Prostate gland (tissue), 2 donors: ENCODE data around the gene ARHGAP11A. TPM values are rescaled to one million over a fixed set of nuclear protein-coding genes. Genes with fewer than 3 reads are reported as not detected.
A peak's percentile ranks its signal among the peaks of the same experiment; 100 is the strongest.

Experiments used
- DNase-seq: peaks from one replicate; pipeline ENCODE4 v3.0.0-alpha.2; 2019; ENCODE audit warnings: low spot score
- H3K27ac ChIP-seq, 2 donors: fragments of 200-600 bp; sonication (generic); 2 replicates each; pipeline ENCODE4 v1.5.1; 2017 to 2019
- H3K27me3 ChIP-seq: fragments of 200-600 bp; sonication (generic); replicated peaks from 2 replicates; pipeline ENCODE4 v1.5.1; 2019; ENCODE audit not compliant: insufficient read depth
- H3K36me3 ChIP-seq, 2 donors: fragments of 200-600 bp; sonication (generic); 1 replicate in 1 of 2; 2 replicates in 1 of 2; pipeline versions ENCODE4 v1.5.1 to v1.8.1; 2017 to 2019
- H3K4me1 ChIP-seq: fragments of 200-600 bp; sonication (generic); replicated peaks from 2 replicates; pipeline ENCODE4 v1.5.1; 2019
- H3K4me3 ChIP-seq, 2 donors: fragments of 200-600 bp; sonication (generic); 2 replicates each; pipeline ENCODE4 v1.5.1; 2017 to 2019
- H3K9me3 ChIP-seq: fragments of 200-600 bp; sonication (generic); 2 replicates; pipeline ENCODE4 v1.5.1; 2017
- CTCF ChIP-seq, 4 experiments: fragments of 200-600 bp in 2 of 4; fragments of 450-650 bp in 2 of 4; sonication (generic) in 2 of 4; IDR thresholded peaks; 1 replicate in 3 of 4; 2 replicates in 1 of 4; pipeline ENCODE4 v1.5.1; 2016 to 2019; ENCODE audit warnings: antibody characterized with exemption in 4 of 4, mild to moderate bottlenecking in 2 of 4, moderate library complexity in 2 of 4
- POLR2A ChIP-seq: fragments of 450-650 bp; IDR thresholded peaks from one replicate; pipeline ENCODE4 v1.6.1; 2016; ENCODE audit warnings: antibody characterized with exemption, mild to moderate bottlenecking
- POLR2AphosphoS5 ChIP-seq: sonication (generic); formaldehyde crosslinking; IDR thresholded peaks from one replicate; pipeline ENCODE4 v1.6.1; 2017; ENCODE audit warnings: antibody characterized with exemption
- WGBS: methylation state at CpG from one replicate; pipeline ENCODE4 v1.1.5; 2018; 5-methylcytosine and 5-hydroxymethylcytosine counted together
- intact Hi-C: fragments of 100-400 bp; cut with DNase I; formaldehyde crosslinking; loops from one replicate; pipeline ENCODE4 v1.14.2; 2022
- total RNA-seq, 2 donors: library from RNA; depleted of rRNA; stranded (reverse); fragments of >200 nt; gene quantifications; one replicate each; pipeline ENCODE4 v1.1.0, GENCODE V29; 2016

Gene ARHGAP11A
- total RNA-seq, 2 donors from 2014 or later: 2.6 to 7.0 TPM

- Histone ChIP-seq H3K27ac (peak overlapping the region in 1 of 2 donors; percentile 28), H3K27me3 (no peaks in the 10 kb centered on the region), H3K9me3 (no peaks in the 10 kb centered on the region), H3K4me3 (no peak overlapping the region), H3K4me1 (peaks cover 19% of the 10 kb centered on the region), H3K36me3 (no peaks in the 10 kb centered on the region)
- 94% methylated on average over 2 of the region's 2 CpGs for WGBS
- intact Hi-C loops: no loop called here
- no peak for TF ChIP-seq POLR2AphosphoS5
- TF ChIP-seq CTCF (IDR thresholded peaks at IDR 0.05): no peak
- TF ChIP-seq POLR2A: no peak
- DNase-seq: no peak
Observed at GRCh38 chr15:32657941-32658340, 42.6 kb downstream of the ARHGAP11A start.

- intact Hi-C loops: loop anchor here (5.0 to 10.0 kb wide), 2 partner anchors 298 to 475 kb away; no protein-coding TSS in a partner anchor
- 39% methylated on average over 6 of the region's 6 CpGs for WGBS
- peak overlapping the region in 1 of 2 donors; percentile 44 for H3K27ac ChIP-seq
- no peaks in the 10 kb centered on the region for H3K27me3 ChIP-seq
- no peaks in the 10 kb centered on the region for H3K9me3 ChIP-seq
- peak; percentile 68 for DNase-seq
- H3K36me3 ChIP-seq: no peaks in the 10 kb centered on the region
- TF ChIP-seq CTCF (IDR thresholded peaks at IDR 0.05) (no peak), POLR2A (no peak), POLR2AphosphoS5 (peak; percentile 75)
- peaks cover 19% of the 10 kb centered on the region for H3K4me1 ChIP-seq
- H3K4me3 ChIP-seq: no peak overlapping the region
Observed at GRCh38 chr15:32659340-32660155, 44.2 kb downstream of the ARHGAP11A start.

GRCh38 chr15:32663671-32664070, 48.4 kb downstream of the ARHGAP11A start:
- Histone ChIP-seq H3K36me3 (no peaks in the 10 kb centered on the region), H3K4me1 (peaks cover 16% of the 10 kb centered on the region), H3K9me3 (no peaks in the 10 kb centered on the region), H3K27ac (no peak overlapping the region), H3K4me3 (no peak overlapping the region), H3K27me3 (no peaks in the 10 kb centered on the region)
- TF ChIP-seq POLR2A (no peak), CTCF (IDR thresholded peaks at IDR 0.05) (no peak), POLR2AphosphoS5 (no peak)
- WGBS: 95% methylated on average over 4 of the region's 4 CpGs
- intact Hi-C loops: loop anchor here (2.0 to 10.0 kb wide), 3 partner anchors 294 to 471 kb away; no protein-coding TSS in a partner anchor
- no peak for DNase-seq

GRCh38 chr15:32664796-32665195, 49.5 kb downstream of the ARHGAP11A start:
- DNase-seq: no peak
- intact Hi-C loops: loop anchor here (5.0 to 10.0 kb wide), 2 partner anchors 293 to 470 kb away; no protein-coding TSS in a partner anchor
- no peaks in the 10 kb centered on the region for H3K9me3 ChIP-seq

More at GRCh38 chr15:32664796-32665195, 49.5 kb downstream of the ARHGAP11A start:
- TF ChIP-seq POLR2A (no peak), POLR2AphosphoS5 (no peak), CTCF (IDR thresholded peaks at IDR 0.05) (no peak)
- Histone ChIP-seq H3K4me1 (peaks cover 9% of the 10 kb centered on the region), H3K36me3 (no peaks in the 10 kb centered on the region), H3K4me3 (no peak overlapping the region), H3K27me3 (no peaks in the 10 kb centered on the region), H3K27ac (no peak overlapping the region)
